OCI-LY3 (cell line): Measurements from ENCODE around the gene CELSR3.

ENCODE experiments used
- CTCF ChIP-seq: fragments of 200-600, 300-600 bp; sonication (generic); IDR thresholded peaks from 2 replicates; pipeline ENCODE4 v1.5.1; 2014; ENCODE audit warnings: antibody characterized with exemption, low read length, low read depth
- EZH2phosphoT487 ChIP-seq: fragments of 200-600 bp; shearing (Covaris generic); IDR thresholded peaks from 2 replicates; pipeline ENCODE4 v1.6.1; 2018; ENCODE audit warnings: antibody characterized with exemption, mixed run types, low read depth

- TF ChIP-seq CTCF (no peak), EZH2phosphoT487 (no peak)
These were observed 15.4 kb upstream of the CELSR3 start for GRCh38 chr3:48678056-48678455.
